Stimulated activated naive CD4-positive, alpha-beta T cell treated with Interleukin-2 at 50 U/mL for 16 hours (primary cell): ENCODE results near the gene MRFAP1L1.
A peak's percentile ranks its signal among the peaks of the same experiment; 100 is the strongest.
"Not testable (repeated sequence)": the region's sequence is repeated elsewhere in the genome, so short reads cannot be mapped to it uniquely, and the experiment has no call there.

Source experiments
- DNase-seq: peaks from one replicate; lab custom pipeline; 2025; lab: John Stamatoyannopoulos, UW

MRFAP1L1 gene

GRCh38 chr4:6709230-6710114 lies at the start of gene MRFAP1L1:
Gene MRFAP1L1, minus strand, starts transcription at chr4:6709865. Its CDS starts 236 bp downstream, at chr4:6709629.
- peak; percentile 97 for DNase-seq

DNA sequence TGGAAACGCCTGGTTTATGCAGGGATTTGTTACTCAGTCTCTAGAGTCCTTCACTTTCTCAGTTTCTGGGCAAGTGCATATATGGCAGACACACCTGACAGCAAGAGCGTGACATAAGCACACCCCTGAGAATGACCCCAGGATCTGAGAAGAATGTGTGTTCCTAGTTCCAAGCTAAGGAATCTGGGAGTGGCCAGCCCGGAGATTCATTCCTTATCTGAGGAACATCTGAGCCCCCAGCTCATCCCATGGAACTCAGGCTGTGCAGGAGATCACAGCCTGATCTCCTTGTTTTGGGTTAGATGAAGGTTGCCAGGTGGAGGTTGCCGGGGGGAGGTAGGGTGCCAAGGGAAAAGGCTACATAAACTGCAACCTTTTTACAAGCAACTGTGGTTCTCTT lies 49.1 kb upstream of the MRFAP1L1 start:
- DNase-seq = no peak

GRCh38 chr4:6756345-6756744 lies 46.7 kb upstream of the MRFAP1L1 start:
- DNase-seq = not testable (repeated sequence)

GRCh38 chr4:6755088-6755753 lies 45.6 kb upstream of the MRFAP1L1 start:
- no peak for DNase-seq

DNA sequence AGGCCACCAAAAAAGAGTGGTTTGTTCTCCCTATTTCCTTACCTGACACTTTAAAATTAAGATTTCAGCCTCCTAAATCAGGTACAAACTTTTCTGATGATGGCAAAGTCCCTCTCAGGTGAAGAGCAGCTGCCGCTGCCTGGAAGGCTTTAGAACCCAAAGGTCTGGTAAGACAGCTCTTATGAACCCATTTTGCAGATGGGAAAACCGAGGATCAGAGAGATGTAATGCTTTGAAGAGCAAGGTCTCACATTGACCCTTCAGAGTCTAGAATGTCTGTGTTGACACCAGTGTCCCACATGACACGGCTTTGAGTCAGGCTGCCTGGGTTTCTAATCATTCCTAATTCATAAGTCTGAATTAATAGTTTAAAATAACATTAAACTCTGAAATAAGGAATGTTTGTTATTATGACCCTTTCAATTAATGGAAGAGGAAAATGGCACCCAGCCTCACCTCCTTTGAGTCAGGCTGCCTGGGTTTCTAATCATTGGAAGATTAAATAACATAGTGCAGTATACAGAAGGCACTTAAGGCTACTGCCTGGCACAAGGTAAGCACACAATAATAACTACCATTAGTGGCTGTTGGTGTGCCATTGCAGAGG lies 44.9 kb upstream of the MRFAP1L1 start:
- no peak for DNase-seq

DNA sequence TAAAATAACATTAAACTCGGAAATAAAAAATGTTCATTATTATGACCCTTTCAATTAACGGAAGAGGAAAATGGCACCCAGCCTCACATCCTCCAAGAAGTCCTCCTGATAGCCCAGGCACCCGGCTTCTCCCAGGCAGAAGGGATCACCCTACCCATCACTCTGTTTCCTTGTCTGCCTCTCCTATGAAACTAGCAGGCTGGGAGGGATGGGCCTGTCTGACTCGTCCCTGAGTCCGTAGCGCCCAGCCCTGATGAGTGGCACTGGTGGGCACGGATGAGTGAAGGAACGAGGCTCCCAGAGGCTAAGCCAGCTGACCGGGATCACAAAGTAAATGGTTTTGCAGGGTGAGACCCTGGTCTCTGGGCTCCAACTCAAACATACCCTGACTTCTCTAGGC lies 44.2 kb upstream of the MRFAP1L1 start:
- DNase-seq = no peak

DNA sequence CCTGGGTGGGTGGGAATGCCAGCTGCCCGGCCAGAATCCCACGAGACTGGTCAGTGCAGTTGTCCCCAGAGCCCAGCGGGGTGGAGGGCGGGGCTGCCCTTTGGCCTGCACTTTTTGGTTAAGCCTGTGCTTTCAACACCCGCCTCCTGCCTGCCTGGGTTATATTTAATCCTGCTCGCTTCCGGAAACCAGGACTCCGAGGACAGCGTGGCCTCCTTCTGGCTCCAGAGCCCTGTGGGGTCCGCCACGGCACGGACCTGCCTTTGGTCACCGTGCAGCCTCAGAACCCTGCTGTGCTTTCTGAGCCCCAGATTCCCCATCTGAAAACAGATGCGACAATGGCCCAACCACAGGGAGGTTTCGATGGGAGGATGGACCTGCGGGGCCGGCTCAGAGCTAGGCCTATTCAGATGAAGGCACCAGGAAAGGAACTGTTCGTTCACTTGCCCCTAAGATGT lies 43.5 kb upstream of the MRFAP1L1 start:
- DNase-seq = no peak

DNA sequence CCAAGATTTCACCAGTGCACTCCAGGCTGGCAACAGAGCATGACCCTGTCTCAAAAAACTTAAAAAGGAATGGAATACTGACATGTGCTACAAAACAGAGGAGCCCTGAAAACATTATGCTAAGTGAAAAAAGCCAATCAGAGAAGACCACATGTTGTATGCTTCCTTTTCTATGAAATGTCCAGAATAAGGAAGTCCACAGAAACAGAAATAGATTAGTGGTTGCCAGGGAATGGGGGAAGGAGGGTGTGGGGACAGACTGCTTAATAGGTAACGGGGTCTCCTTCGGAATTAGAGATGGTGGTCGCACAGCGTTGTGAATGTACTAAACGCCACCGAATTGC lies 42.8 kb upstream of the MRFAP1L1 start:
- DNase-seq = no peak

DNA sequence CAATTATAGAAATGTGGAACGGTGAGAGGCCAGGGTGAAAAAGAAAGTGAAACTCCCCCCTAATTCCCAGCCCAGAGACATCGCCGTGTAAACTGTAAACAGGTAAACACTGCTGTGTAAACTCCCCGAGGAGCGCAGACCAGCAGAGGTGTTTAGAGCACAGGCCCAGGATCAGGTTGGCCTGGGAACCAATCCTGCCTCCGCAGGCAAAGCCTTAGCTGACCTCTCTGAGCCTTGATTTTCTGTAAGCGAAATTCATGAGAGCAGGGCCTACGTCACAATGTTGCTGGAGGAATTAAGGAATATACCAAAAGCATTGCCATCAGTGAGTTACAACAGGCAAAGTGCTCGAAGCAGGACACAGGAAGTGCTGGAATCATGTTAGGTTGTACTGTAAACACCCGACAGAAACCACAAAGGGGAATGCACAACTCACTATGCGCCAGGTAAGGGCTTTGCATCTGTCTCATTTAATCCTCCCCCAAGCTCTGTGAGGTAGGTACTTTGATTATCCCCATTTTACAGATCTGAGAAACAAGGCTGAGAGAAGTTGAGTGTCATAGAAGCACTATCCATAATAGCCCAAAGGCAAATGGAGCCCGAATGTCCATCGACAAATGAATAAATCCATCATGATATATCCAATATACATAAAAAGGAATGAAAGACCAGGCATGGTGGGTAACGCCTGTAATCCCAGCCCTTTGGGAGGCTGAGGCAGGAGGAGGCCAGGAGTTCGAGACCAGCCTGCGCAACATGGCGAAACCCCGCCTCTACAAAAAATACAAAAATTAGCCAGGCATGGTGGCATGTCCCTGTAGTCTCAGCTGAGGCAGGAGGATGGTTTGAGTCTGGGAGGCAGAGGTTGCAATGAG lies 42.2 kb upstream of the MRFAP1L1 start:
- DNase-seq = no peak

DNA sequence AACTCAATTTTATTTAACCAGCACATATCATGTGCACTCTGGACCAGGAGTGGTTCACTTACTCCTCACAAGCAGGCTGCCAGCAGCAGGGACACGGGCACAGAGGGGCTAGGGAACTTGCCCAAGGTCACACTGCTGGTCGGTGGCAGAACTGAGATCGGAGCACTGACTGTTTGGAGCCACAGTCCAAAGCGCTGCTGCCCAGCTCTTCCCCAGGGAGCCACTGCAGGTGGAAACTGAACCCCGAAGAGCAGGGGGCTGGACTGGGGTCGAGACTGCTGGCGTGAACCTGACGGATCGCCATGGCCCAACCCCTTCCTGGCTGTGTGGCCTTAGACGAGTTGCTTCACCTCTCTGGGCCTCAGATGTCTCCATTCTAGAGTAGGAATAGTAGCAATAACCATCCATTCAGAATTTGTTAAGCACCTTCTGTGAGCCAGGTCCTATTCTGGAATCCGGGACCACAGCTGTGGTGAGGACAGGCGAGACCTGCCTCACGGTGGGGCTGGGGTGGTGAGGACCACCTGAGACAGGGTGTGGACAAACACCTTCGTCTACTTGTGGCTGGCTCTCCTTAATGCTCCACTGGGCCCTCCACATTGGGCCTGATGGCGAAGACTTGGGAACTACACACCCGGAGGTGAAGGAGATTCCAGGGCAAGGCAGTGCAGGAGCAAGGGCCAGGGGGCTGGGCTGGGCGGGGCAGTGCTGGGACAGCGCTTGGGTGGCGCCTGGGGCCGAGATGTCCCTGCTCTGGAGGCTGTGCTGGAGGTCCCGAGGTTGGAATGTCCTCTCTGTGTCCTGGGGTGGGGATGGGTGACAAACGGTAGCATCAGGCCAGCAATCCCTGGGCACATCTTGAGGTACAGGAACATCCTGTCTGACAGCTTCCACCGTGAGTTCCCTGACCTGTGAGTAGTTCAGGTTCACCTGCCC lies 40.9 kb upstream of the MRFAP1L1 start:
- no peak for DNase-seq

- DNase-seq = no peak
Observed at GRCh38 chr4:6749340-6750171, 39.9 kb upstream of the MRFAP1L1 start.

GRCh38 chr4:6748286-6748685 lies 38.6 kb upstream of the MRFAP1L1 start:
- DNase-seq = no peak

DNA sequence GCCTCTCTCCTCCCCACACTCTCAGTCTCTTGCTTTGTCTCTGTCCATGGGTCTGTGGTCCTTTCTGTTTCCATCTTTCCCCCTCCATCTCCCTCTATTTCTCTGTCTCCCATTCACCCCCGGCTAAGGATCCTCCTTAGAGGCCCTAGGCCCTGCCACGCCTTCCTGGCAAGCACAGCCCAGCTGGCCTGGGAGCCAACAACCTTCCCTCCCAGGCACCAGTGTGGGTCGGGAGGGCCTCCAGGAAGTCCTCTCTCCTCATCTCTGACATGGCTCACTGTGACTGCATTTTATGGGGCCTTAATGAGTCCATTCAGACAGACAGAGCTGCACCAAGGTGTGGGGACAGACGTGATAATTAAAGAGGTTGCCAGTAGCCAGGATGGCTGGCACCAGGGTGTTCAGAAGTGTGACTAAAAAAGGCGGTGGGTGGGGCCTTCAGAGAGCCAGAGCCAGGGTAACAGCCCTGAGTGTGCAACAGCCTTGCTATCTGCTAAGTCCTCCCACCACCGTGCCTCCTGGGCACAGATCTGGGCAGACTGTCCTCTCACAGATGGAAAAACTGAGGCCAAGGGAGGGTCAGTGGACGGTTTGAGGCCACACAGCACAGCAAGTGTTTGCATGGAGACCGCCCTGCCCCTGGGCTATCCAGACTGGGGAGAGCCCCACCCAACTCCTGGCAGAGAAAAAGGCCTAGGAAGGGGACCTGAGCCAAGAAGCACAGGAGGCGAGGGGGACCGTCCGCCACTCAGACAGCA lies 37.8 kb upstream of the MRFAP1L1 start:
- no peak for DNase-seq

DNA sequence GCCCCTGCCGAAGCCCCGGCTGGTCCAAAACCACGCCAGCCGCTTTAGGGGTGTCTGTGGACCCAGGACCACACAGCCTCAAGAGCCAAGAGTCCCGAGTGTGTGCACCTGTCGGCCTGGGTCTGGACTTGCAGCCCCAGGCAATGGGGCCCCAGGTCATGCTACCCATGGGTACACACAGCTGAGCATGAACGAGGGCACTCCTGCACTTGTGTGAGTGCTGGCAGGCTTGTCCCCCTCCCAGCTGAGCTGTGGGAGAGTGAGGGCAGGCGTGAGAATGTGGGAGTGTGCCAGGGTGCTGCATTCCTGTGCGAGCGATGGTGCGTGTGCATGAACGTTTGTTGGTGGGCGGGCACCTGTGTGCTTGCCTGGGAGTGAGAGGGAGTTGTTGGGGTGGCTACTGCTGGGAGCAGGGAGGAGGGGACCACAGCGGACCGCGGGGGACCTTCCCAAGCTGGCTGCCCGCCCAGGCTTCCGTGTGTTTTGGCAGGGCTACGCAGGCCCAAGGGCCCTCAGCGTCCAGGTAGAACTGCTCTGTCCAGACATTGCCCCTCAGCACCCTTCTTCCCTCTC lies 37.1 kb upstream of the MRFAP1L1 start:
- no peak for DNase-seq

DNA sequence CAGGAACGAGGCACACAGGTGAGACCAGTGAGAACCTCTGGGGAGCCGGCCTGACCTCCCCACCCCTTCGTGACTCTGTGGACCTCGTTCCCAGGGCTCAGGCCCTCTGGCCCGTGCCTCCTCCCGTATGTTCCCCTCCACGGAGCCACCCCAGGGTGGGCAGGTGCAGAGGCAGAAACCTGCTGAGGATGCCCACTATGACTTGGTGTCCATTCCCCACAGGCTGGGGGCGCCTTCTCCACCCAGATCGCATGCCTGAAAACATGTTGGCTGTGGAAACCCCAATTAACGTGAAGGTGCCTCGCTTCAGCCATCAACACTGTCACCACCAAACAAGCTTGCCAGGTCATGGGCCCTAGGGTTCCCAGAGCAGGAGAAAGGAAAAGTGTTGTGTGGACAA lies 33.3 kb upstream of the MRFAP1L1 start:
- no peak for DNase-seq

DNA sequence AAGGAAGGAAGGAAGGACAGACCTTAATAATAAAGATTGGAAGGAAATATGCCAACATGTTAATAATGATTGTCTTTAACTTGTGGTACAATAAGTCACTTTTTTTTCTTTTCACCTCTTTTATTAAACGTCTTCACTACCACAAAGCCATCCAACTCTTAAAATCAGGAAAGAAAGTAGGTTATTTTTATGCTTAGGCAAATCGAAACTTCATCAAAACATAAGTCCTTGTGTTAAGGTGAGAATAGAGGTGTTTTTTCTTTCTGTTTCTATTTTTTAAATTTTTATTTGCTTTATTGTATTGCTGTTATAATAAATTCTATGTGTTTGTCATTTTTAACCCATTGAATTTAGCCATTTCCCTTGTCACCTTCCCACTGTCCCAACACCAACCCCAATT lies 32.8 kb upstream of the MRFAP1L1 start:
- no peak for DNase-seq

GRCh38 chr4:6740347-6740746 lies 30.7 kb upstream of the MRFAP1L1 start:
- no peak for DNase-seq

GRCh38 chr4:6739920-6740319 lies 30.3 kb upstream of the MRFAP1L1 start:
- DNase-seq = no peak
